B cell (primary cell): ENCODE data around the gene TRAP1.

Experiments used
- CTCF ChIP-seq: fragments of 200-600 bp; IDR thresholded peaks from one replicate; pipeline ENCODE4 v1.8.0; 2022; ENCODE audit warnings: antibody characterized with exemption, mild to moderate bottlenecking
- EZH2 ChIP-seq: IDR thresholded peaks from 2 replicates; pipeline ENCODE4 v1.6.1; 2012; ENCODE audit warnings: borderline replicate concordance, low read depth, mild to moderate bottlenecking, moderate library complexity, low read length; ENCODE audit not compliant: insufficient read depth, poor library complexity, severe bottlenecking

GRCh38 chr16:3623642-3624041 is 93.7 kb downstream of the TRAP1 start:
- TF ChIP-seq CTCF (no peak), EZH2 (no peak)
